GM20000 (cell line): ENCODE measurements around the gene UBE2S.
A peak's percentile ranks its signal among the peaks of the same experiment; 100 is the strongest.
"Not testable (repeated sequence)": the region's sequence is repeated elsewhere in the genome, so short reads cannot be mapped to it uniquely, and the experiment has no call there.

ENCODE experiments used
- DNase-seq: peaks from one replicate; pipeline ENCODE4 v3.0.0; 2012; ENCODE audit warnings: low spot score
- CTCF ChIP-seq: IDR thresholded peaks from 2 replicates; pipeline ENCODE4 v1.5.1; 2012; ENCODE audit warnings: mild to moderate bottlenecking, control low read depth; ENCODE audit errors: extremely low read depth, missing control alignments

UBE2S gene

DNA sequence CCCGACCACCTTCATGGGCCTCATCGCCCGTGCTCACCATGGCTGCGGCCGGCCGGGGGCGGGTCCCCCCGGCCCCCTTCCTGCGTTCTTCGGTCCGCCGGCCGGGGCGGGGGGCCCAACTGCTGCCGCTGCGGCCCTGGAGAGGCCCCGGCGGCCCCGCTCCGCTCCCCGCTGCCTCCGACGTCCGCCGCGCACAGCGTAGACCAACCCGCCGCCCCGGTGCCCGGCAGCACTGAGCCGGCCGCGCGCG lies at the start of gene UBE2S:
UBE2S (minus strand) TSS at position 239 of the 250 bp plus-strand sequence; CDS start at position 40, 199 bp downstream.
- not testable (repeated sequence) for DNase-seq

- DNase-seq, result no peak
- TF ChIP-seq CTCF, result no peak
These were observed 48.8 kb upstream of the UBE2S start for GRCh38 chr19:55456347-55456746.

- TF ChIP-seq CTCF, result no peak
These were observed 48.1 kb upstream of the UBE2S start for GRCh38 chr19:55455576-55456235.

GRCh38 chr19:55454787-55455243 lies 47.2 kb upstream of the UBE2S start:
- peak; percentile 78 for DNase-seq
- TF ChIP-seq CTCF, result peak; percentile 51

More at GRCh38 chr19:55455576-55456235, 48.1 kb upstream of the UBE2S start:
- DNase-seq, result no peak

GRCh38 chr19:55453511-55454260 lies 46.1 kb upstream of the UBE2S start:
- no peak for DNase-seq
- no peak for TF ChIP-seq CTCF

DNA sequence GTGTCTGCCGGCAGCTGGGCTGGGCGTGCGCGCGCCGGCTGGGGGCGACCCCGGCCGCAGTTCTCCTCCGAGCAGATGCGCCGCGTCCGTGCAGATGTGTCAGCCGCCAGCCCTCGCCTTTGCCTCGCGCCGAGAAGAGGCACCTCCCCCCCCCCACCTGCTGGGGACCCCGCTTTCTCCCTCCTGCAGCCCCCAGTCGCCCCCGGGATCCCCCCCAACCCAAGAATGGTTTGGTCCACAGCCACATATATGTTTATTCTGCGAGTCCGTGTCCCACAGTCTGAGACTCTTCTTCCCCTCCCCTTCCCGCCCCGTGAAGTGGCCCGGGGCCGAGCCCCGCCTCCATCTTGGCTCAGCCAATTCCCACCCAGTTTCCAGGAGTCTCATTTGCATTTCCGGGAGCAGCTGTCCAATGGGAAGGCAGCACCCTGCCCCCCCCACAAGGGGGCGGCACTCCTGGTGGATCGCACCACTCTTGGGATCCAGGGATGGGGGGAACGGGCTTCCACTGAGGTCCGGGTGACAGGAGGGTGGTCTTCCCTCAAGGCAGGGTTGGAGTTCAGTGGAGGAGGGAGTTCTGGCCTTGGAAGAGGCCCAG lies 45.3 kb upstream of the UBE2S start:
- TF ChIP-seq CTCF, result no peak
- no peak for DNase-seq

GRCh38 chr19:55451965-55452748 lies 44.6 kb upstream of the UBE2S start:
- DNase-seq, result peak; percentile 46
- no peak for TF ChIP-seq CTCF
